Chondrocyte (in vitro differentiated cells): Measurements from ENCODE around the gene HMOX1. TPM values are rescaled to one million over a fixed set of nuclear protein-coding genes. Genes with fewer than 3 reads are reported as not detected.

Experiments used
- DNase-seq: peaks from one replicate; pipeline ENCODE4 v3.0.0; 2021; ENCODE audit warnings: mixed read lengths, low spot score
- H3K27ac Mint-ChIP-seq: one replicate; pipeline ENCODE4 v1.8.0; 2021; ENCODE audit warnings: mild to moderate bottlenecking, moderate library complexity, mixed read lengths; ENCODE audit not compliant: unreplicated experiment
- H3K27me3 Mint-ChIP-seq: 2 replicates; pipeline ENCODE4 v1.8.0; 2021; ENCODE audit warnings: low read depth, mixed read lengths
- H3K36me3 Mint-ChIP-seq: 2 replicates; pipeline ENCODE4 v1.8.0; 2021; ENCODE audit warnings: low read depth, mixed read lengths
- H3K4me1 Mint-ChIP-seq: 2 replicates; pipeline ENCODE4 v1.8.0; 2021; ENCODE audit warnings: low read depth, mild to moderate bottlenecking, mixed read lengths
- H3K4me3 Mint-ChIP-seq: one replicate; pipeline ENCODE4 v1.8.0; 2021; ENCODE audit warnings: mild to moderate bottlenecking, moderate library complexity, mixed read lengths; ENCODE audit not compliant: unreplicated experiment
- H3K9me3 Mint-ChIP-seq: 2 replicates; pipeline ENCODE4 v1.8.0; 2021; ENCODE audit warnings: low read depth, mixed read lengths
- CTCF ChIP-seq: fragments of 200-600 bp; sonication (generic); IDR thresholded peaks from 2 replicates; pipeline ENCODE4 v1.5.0; 2021; ENCODE audit warnings: antibody characterized with exemption, mild to moderate bottlenecking, moderate library complexity
- total RNA-seq: library from RNA; stranded (reverse); gene quantifications from 3 replicates; pipeline ENCODE4 v1.2.1, GENCODE V29; 2021

HMOX1 gene
- total RNA-seq, 1 donor from 2014 or later = 9.4 TPM

DNA sequence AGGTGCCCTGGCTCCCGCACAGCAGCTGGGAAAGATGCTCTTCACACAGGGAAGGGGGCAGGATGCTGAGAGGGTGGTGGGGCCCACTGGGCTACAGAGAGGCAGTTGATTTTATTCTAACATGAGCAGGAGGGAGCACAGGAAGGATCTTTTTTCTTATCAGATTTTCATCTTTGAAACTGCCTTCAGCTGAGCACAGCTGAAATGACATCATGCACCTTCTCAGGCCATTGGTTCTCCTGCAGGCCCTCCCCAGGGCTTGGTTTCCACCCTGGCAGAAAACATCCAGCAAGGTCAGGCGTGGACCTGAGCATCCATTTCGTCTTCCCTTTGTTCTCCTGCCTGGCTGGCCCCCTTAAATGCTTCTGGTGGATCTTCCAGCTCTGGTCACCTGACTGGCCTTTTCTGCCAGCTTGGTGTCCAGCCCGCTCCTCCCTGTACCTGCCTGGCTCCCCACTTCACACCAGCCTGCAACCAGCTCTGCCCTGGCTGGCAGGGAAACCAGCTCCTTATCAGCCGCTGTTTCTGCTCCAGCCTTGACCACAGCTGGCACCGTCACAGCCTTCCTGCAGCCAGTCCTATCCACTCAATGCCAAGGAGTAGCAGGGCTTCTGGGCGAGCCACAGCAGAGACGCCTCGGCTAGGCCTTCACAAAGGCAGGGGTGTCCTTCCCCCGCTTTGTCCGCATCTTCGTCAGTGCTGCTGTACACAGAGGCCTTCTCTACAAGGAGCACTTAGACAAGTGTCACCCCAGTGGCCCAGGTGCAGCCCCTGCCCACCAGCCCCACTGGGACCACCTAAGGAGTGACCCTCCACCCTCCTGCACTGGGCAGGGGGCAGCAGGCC is 44.7 kb upstream of the HMOX1 start:
- Mint-ChIP-seq H3K27ac (no peak overlapping the region), H3K4me3 (no peak overlapping the region), H3K36me3 (peaks cover 26% of the 10 kb centered on the region), H3K27me3 (no peaks in the 10 kb centered on the region), H3K4me1 (no peaks in the 10 kb centered on the region), H3K9me3 (no peaks in the 10 kb centered on the region)
- no peak for DNase-seq
- TF ChIP-seq CTCF = no peak

GRCh38 chr22:35337932-35338331 is 43.0 kb upstream of the HMOX1 start:
- Mint-ChIP-seq H3K4me1 (no peaks in the 10 kb centered on the region), H3K36me3 (peaks cover 20% of the 10 kb centered on the region), H3K9me3 (no peaks in the 10 kb centered on the region), H3K27me3 (no peaks in the 10 kb centered on the region), H3K27ac (no peak overlapping the region), H3K4me3 (no peak overlapping the region)
- TF ChIP-seq CTCF = no peak
- DNase-seq = no peak

DNA sequence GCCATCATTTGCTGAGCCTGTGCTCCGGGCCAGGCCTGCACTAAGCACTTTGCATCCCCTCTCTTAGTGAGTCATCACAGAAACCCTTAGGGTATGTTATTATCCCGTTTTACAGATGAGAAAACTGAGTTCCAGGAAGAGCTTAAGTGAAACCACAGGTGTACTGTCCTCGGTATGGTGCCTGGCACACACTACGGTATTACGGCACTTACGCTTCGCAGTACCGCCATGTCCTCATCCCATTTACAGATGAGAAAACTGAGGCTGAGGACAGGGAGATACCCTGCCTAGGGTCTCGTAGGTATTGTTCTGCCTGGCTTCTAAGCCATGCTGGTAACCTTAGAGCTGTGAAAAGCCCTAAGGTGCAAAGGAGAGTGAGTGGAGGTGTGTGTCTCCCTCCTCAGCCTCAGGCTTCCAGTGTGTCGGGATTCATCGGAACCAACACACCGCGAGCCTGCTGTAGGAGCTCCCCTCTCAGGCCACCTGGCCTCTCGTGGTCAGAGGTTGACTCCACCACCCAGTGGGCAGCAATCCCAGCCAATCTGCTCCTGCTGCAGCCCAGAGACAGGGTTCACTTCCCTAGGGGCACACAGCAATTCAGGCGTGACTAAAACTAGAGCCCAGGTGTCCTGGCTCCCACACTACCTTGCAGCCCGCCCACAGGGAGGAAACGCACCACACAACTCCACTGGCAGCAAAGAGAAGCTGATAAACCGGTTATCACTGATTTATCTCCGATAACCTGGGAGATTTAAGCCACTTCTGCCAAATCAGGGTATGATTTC is 39.6 kb upstream of the HMOX1 start:
- H3K27me3 Mint-ChIP-seq = no peaks in the 10 kb centered on the region

DNA sequence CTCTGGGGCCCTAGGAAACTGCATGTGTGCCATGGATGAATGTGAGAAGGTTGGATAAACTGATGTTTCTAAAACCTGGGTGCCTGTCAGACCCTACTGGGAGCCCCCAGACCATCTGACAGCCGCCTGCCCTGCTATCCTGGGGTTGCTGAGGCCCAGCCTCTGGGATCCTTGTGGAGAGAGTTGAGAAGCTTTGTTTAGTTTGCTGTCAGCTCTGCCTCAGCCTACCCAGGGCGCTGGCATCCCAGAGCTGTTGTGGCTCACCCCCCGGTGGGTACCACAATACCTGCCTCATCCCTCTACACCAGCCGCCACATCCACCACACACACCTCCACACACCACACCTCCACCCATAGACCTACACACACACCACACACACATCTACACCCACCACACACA is 38.5 kb upstream of the HMOX1 start:
- no peak for TF ChIP-seq CTCF
- Mint-ChIP-seq H3K4me3 (no peak overlapping the region), H3K4me1 (no peaks in the 10 kb centered on the region), H3K27me3 (no peaks in the 10 kb centered on the region), H3K36me3 (peaks cover 14% of the 10 kb centered on the region), H3K27ac (no peak overlapping the region), H3K9me3 (no peaks in the 10 kb centered on the region)
- no peak for DNase-seq

More for the DNA sequence above, 39.6 kb upstream of the HMOX1 start:
- no peak for TF ChIP-seq CTCF
- no peak for DNase-seq
- no peak overlapping the region for H3K27ac Mint-ChIP-seq
- H3K4me1 Mint-ChIP-seq = no peaks in the 10 kb centered on the region
- peaks cover 15% of the 10 kb centered on the region for H3K36me3 Mint-ChIP-seq
- no peaks in the 10 kb centered on the region for H3K9me3 Mint-ChIP-seq
- H3K4me3 Mint-ChIP-seq = no peak overlapping the region
